ENCODE results near the gene SZT2.

SZT2 gene

DNA sequence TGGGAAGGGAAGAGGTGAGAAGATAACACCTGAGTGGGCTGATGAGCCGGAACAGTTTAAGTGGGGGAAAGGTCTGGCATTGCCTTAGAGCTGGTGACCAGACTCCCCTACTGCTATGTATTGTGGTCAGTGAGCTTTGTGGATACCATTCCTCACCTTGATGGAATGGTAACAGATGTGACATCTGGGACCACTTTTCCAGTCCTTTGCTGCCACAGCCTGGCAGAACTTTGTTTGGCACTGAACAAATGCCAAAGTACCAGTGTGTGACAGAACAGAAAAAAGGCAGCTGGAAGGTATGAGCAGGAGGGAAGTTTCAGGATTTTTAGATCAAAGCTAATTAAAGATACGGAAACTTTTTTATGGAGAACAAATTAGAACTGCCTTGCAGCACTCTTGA is 6.2 kb upstream of the SZT2 start:
- no peak for DNase-seq (ENCODE audit: low read depth)
- H3K4me3 ChIP-seq (ENCODE audit: low read depth, low read length), result no peak overlapping the region
- TF ChIP-seq CTCF (conservative IDR thresholded peaks at IDR 0.05; ENCODE audit: low read depth, low read length), result peak; percentile 9

DNA sequence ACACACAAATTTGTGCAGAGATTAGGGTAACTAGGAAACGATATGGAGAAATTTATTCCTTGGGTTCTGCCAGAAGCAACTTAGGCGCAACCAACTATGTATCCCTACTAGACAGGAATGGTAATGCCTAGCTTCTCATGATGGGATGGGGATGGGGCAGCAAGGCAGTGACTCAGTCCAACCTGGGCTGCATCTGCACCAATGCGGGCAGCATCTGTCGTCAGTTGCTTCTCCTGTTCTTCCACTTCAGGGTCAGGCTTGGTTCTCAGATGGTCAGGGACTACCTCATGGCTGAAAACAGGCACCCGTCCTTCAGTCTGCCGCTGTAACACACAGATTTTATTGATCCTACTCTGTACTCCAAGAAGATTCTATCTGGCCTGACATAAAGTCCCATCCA is 3.0 kb upstream of the SZT2 start:
- DNase-seq (ENCODE audit: low read depth), result no peak
- no peak overlapping the region for H3K4me3 ChIP-seq (ENCODE audit: low read depth, low read length)
- TF ChIP-seq CTCF (conservative IDR thresholded peaks at IDR 0.05; ENCODE audit: low read depth, low read length), result no peak

DNA sequence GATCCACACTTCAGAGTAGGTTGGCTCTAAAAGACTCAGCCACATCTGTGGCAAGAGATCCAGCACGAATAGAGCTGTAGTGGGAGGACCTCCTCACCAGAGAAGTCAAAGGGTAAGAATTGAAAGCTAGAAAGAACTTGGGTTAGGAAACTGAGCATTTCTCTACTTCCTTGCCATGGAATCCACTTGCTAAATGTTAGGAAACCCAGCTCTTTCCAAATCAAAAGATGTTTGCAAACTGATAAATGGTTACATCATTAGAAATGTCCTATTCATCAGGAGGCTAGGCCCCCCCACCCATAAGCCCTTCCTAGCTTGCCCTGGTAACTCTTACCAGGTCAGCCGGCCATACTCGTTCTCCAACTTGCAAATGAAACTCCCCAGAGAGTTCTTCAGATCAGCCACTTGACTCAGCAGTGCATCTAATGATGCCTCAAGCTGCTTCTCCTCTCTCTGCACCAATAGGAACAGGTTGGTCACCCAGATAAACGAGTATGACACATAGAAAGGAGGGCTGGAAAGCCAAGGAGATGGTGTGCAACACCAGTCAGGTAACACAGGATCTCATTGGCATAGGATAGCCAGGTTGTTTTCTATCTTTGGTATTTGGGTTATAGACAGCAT is 1.6 kb upstream of the SZT2 start:
- peak; percentile 23 for DNase-seq (ENCODE audit: low read depth)
- H3K4me3 ChIP-seq (ENCODE audit: low read depth, low read length), result peak overlapping the region; percentile 89
- no peak for TF ChIP-seq CTCF (conservative IDR thresholded peaks at IDR 0.05; ENCODE audit: low read depth, low read length)

- peak overlapping the region; percentile 89 for H3K4me3 ChIP-seq (ENCODE audit: low read depth, low read length)
Observed at GRCh38 chr1:43388613-43389012, 1.1 kb upstream of the SZT2 start.

DNA sequence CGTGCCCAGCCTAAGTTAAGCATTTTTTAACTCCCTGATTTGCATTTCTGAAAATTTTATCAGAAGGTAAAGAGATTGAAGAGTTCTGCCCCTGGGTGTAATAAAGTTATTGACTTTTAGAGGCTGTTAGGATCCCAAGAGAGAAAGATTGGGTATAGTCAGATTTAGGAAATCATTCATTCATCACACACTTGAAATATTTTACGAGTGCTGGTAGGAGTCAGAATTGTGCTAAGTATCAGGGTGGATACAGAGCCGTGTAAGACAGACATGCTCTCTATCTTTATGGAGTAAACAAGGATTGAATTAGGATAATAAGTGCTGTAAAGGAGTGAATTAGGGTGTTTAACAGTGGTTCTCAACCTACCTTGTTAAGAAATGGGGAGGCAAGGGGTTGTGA is 3.0 kb downstream of the SZT2 start:
- DNase-seq (ENCODE audit: low read depth), result no peak
- TF ChIP-seq CTCF (conservative IDR thresholded peaks at IDR 0.05; ENCODE audit: low read depth, low read length), result no peak
- H3K4me3 ChIP-seq (ENCODE audit: low read depth, low read length), result no peak overlapping the region

More at GRCh38 chr1:43388613-43389012, 1.1 kb upstream of the SZT2 start:
- DNase-seq (ENCODE audit: low read depth), result no peak
- TF ChIP-seq CTCF (conservative IDR thresholded peaks at IDR 0.05; ENCODE audit: low read depth, low read length), result no peak

DNA sequence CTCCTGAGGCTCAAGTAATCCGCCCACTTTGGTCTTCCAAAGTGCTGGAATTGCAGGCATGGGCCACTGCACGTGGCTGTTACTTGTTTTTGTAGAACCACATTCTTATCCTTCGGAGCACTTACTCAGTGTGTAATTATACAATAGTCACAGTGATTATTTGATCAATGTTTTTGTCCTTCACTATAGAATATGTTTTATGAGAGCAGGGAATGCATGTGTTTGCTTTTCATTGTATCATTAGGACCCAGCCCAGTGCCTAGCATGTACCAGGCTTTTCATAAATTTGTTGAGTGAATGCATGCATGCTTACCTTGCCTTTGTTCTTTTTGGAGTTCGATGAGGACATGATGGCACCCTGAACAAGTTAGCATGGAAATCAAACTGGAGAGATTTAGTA is 5.8 kb downstream of the SZT2 start:
- TF ChIP-seq CTCF (conservative IDR thresholded peaks at IDR 0.05; ENCODE audit: low read depth, low read length), result no peak
- no peak for DNase-seq (ENCODE audit: low read depth)
- no peak overlapping the region for H3K4me3 ChIP-seq (ENCODE audit: low read depth, low read length)

DNA sequence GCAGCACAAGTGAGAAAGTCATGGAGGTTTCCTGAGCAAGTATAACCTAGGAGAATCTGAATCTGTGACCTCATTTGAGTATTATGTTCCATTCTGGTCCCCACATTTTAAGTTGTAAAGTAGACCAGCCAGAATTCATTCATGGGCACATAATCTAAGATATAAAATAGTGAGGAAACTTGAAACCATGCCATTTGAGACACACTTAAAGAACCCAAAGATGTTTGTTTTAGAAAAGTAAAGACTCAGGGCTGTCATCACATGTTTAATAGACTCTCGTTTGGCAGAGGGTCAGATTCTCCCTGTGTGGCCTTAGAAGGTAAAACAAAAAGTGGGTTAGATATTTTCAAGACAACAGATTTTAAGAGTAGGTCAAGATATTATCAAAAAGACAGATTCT is 6.4 kb downstream of the SZT2 start:
- H3K4me3 ChIP-seq (ENCODE audit: low read depth, low read length), result no peak overlapping the region
- DNase-seq (ENCODE audit: low read depth), result peak; percentile 11
- no peak for TF ChIP-seq CTCF (conservative IDR thresholded peaks at IDR 0.05; ENCODE audit: low read depth, low read length)
